Osteocyte (in vitro differentiated cells): ENCODE results near the gene CBLN3. TPM values are rescaled to one million over a fixed set of nuclear protein-coding genes. Genes with fewer than 3 reads are reported as not detected.

Experiments used
- DNase-seq: peaks from one replicate; pipeline ENCODE4 v3.0.0; 2021; ENCODE audit warnings: mixed read lengths; ENCODE audit not compliant: unreplicated experiment; ENCODE audit errors: extremely low spot score
- H3K27ac Mint-ChIP-seq: one replicate; pipeline ENCODE4 v1.8.0; 2021; ENCODE audit warnings: mild to moderate bottlenecking, mixed read lengths; ENCODE audit not compliant: unreplicated experiment
- H3K27me3 Mint-ChIP-seq: one replicate; pipeline ENCODE4 v1.8.0; 2021; ENCODE audit warnings: mixed read lengths; ENCODE audit not compliant: unreplicated experiment
- H3K36me3 Mint-ChIP-seq: one replicate; pipeline ENCODE4 v1.8.0; 2021; ENCODE audit warnings: mixed read lengths; ENCODE audit not compliant: unreplicated experiment
- H3K4me1 Mint-ChIP-seq: one replicate; pipeline ENCODE4 v1.8.0; 2021; ENCODE audit warnings: mixed read lengths; ENCODE audit not compliant: unreplicated experiment
- H3K4me3 Mint-ChIP-seq: one replicate; pipeline ENCODE4 v1.8.0; 2021; ENCODE audit warnings: mild to moderate bottlenecking, moderate library complexity, mixed read lengths; ENCODE audit not compliant: unreplicated experiment
- H3K9me3 Mint-ChIP-seq: one replicate; pipeline ENCODE4 v1.8.0; 2021; ENCODE audit warnings: mixed read lengths; ENCODE audit not compliant: unreplicated experiment
- CTCF ChIP-seq: fragments of 200-600 bp; sonication (generic); IDR thresholded peaks from 2 replicates; pipeline ENCODE4 v1.5.0; 2021; ENCODE audit warnings: antibody characterized with exemption, mild to moderate bottlenecking, moderate library complexity
- total RNA-seq: library from RNA; stranded (reverse); gene quantifications from 2 replicates; pipeline ENCODE4 v1.2.1, GENCODE V29; 2021

Gene CBLN3
- total RNA-seq, 1 donor from 2014 or later, result 5.5 TPM

DNA sequence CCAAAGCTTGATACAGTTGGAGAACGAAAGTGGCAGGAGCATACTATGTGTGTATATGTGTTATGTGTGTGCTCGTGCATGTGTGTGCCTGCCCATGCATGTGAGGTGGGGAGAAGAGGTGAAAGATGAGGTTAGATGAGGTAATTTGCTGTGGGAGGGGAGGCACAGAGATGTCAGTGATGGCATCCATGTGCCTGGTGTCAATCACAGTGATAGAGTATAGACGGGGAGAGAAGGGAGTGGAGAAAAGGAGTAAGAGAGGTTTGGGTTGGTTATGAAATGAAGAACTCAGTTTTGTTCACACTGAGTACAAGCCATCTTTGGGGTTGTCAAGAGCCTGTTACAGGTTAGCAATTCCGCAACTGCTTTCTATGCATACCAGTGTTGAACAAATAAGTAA is 45.3 kb downstream of the CBLN3 start:
- no peak for TF ChIP-seq CTCF
- H3K4me3 Mint-ChIP-seq, result no peak overlapping the region
- H3K36me3 Mint-ChIP-seq, result no peaks in the 10 kb centered on the region
- no peaks in the 10 kb centered on the region for H3K9me3 Mint-ChIP-seq
- H3K27me3 Mint-ChIP-seq, result peaks cover 26% of the 10 kb centered on the region
- peaks cover 8% of the 10 kb centered on the region for H3K4me1 Mint-ChIP-seq
- no peak for DNase-seq
- H3K27ac Mint-ChIP-seq, result no peak overlapping the region

GRCh38 chr14:24382064-24382371 is 47.5 kb downstream of the CBLN3 start:
- H3K36me3 Mint-ChIP-seq, result peaks cover 5% of the 10 kb centered on the region
- no peak for DNase-seq
- H3K4me3 Mint-ChIP-seq, result no peak overlapping the region
- H3K27ac Mint-ChIP-seq, result no peak overlapping the region
- H3K9me3 Mint-ChIP-seq, result no peaks in the 10 kb centered on the region
- no peak for TF ChIP-seq CTCF
- H3K27me3 Mint-ChIP-seq, result peaks cover 14% of the 10 kb centered on the region
- peaks cover 8% of the 10 kb centered on the region for H3K4me1 Mint-ChIP-seq

DNA sequence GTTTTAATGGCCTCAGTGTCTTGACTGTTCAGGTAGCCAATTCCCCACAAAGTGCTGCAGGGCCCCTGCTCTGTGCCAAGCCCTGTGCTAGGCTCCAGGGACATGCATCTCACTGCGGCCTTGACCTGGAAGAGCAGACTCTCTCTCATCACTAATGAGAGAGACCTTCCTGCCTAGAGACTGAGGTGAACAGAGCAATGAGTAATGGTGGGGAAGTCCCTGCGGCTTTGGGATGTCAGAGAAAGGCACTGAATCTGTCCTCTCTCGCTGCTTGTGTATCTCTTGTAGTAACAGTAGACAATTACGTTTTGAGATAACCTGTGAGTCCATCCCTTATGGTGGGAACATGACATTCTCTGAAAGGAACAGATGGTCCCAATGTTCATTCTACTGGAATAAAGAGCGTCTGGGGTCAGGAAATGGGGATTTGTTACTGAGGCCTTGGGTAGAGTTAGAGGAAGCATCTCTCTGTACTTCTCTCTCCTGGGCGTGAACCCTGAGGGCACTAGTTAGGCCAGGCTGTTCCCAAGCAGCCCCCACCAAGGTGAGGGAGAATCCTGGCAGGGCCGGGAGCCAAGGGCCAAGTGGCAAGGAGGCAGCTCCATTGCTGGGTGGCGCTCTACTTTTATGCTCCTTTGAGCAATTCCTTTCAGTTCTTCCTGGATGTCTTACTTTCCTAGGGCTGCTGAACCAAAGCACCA is 48.0 kb downstream of the CBLN3 start:
- H3K36me3 Mint-ChIP-seq, result peaks cover 8% of the 10 kb centered on the region

GRCh38 chr14:24379907-24380730 is 49.3 kb downstream of the CBLN3 start:
- Mint-ChIP-seq H3K27ac (peak overlapping the region; percentile 9), H3K4me3 (no peak overlapping the region), H3K36me3 (peaks cover 12% of the 10 kb centered on the region), H3K9me3 (no peaks in the 10 kb centered on the region), H3K4me1 (peaks cover 8% of the 10 kb centered on the region), H3K27me3 (peaks cover 6% of the 10 kb centered on the region)
- no peak for TF ChIP-seq CTCF
- no peak for DNase-seq

More for the DNA sequence above, 48.0 kb downstream of the CBLN3 start:
- Mint-ChIP-seq H3K9me3 (no peaks in the 10 kb centered on the region), H3K4me3 (no peak overlapping the region), H3K4me1 (peaks cover 8% of the 10 kb centered on the region), H3K27ac (peak overlapping the region; percentile 3), H3K27me3 (peaks cover 10% of the 10 kb centered on the region)
- DNase-seq, result no peak
- no peak for TF ChIP-seq CTCF
